Natural killer cell treated with Interleukin-12 subunit alpha and Interleukin-12 subunit beta and Interleukin-15 and Interleukin-18, amount 100 ng/mL, for 72 hours (primary cell): ENCODE measurements around the gene SSU72. TPM values are rescaled to one million over a fixed set of nuclear protein-coding genes. Genes with fewer than 3 reads are reported as not detected.
"Not testable (repeated sequence)": the region's sequence is repeated elsewhere in the genome, so short reads cannot be mapped to it uniquely, and the experiment has no call there.

Experiments
- ATAC-seq, 2 donors: fragments of 150-1000 bp; cut with Tn5 transposase in 1 of 2; sonication (Bioruptor Pico), chemical (Tn5 transposase) in 1 of 2; 2 replicates each; pipeline ENCODE4 v1.10.0; 2021
- DNase-seq: peaks from one replicate; pipeline ENCODE4 v3.0.0; 2022; ENCODE audit warnings: low spot score
- H3K27ac Mint-ChIP-seq, 2 donors: 1 replicate in 1 of 2; 2 replicates in 1 of 2; pipeline ENCODE4 v1.8.0; 2022; ENCODE audit warnings: mixed read lengths in 2 of 2, mild to moderate bottlenecking in 1 of 2, moderate library complexity in 1 of 2
- H3K27me3 Mint-ChIP-seq, 2 donors: 1 replicate in 1 of 2; 2 replicates in 1 of 2; pipeline ENCODE4 v1.8.0; 2022; ENCODE audit warnings: mixed read lengths in 2 of 2
- H3K36me3 Mint-ChIP-seq: one replicate; pipeline ENCODE4 v1.8.0; 2022; ENCODE audit warnings: mixed read lengths
- H3K4me1 Mint-ChIP-seq, 2 donors: 1 replicate in 1 of 2; 2 replicates in 1 of 2; pipeline ENCODE4 v1.8.0; 2022; ENCODE audit warnings: low read depth in 2 of 2, mixed read lengths in 2 of 2, mild to moderate bottlenecking in 1 of 2
- H3K4me3 Mint-ChIP-seq: one replicate; pipeline ENCODE4 v1.8.0; 2022; ENCODE audit warnings: mixed read lengths
- H3K9me3 Mint-ChIP-seq: 2 replicates; pipeline ENCODE4 v1.8.0; 2022; ENCODE audit warnings: mixed read lengths
- total RNA-seq, 2 donors: library from RNA; stranded (reverse); gene quantifications; one replicate each; pipeline ENCODE4 v1.2.3, GENCODE V29; 2022

The SSU72 gene
- total RNA-seq, 2 donors from 2014 or later: 97.6 to 146 TPM

DNA sequence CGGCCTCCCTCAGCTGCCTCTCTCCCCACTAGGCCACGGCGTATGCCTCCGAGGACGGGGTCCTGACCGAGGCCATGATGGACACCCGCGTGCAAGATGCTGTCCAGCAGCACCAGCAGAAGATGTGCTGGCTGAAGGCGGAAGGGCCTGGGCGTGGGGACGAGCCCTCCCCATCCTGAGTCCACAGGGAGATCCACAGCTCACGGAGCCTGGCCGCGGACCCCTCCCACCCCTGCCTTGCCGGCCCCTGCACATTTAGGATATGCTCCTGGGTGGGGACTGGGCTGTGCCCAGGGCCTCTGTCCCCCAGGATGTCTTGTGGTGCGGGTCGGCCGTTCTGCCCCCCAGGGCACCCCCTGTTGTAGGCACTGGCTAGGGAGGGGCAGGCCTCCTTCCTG, 40.8 kb downstream of the SSU72 start:
- not testable (repeated sequence) for DNase-seq, ATAC-seq, H3K4me3 Mint-ChIP-seq, H3K9me3 Mint-ChIP-seq, H3K36me3 Mint-ChIP-seq, H3K27me3 Mint-ChIP-seq, H3K27ac Mint-ChIP-seq, H3K4me1 Mint-ChIP-seq

DNA sequence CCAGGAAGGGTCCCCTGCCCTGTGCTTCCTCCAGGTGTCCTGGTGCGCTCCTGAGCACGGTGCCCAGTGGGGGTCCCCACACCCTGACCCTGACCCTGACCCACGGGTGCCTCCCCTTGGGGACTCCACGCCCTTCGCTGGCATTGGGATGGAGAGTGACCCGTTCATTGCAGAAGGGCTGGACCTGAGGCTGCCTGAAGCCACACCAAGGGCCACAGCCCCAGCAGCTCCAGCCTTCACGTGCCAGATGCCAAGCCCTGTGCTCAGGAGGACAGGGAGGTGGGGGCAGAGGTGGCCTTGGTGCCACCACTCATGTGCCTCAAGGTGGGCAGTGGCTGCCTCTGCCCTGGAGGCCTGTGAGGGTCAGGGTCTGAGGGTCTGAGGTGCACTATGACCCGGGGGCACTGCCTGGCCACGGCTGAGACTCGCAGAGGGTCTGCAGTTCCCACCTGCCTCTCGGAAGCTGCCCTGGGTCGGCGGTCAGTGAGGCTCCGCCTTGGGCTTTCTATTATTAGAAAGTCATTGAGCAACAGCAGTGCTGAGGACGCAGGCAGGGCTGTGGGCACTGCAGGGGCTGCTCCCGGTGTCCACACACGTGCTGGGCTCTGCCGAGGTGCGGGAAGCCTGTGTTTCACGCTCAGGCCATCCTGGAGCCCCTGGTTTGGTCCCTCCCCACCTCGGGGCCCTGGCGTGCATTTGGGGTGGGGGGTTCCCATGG, 41.3 kb downstream of the SSU72 start:
- not testable (repeated sequence) for H3K4me1 Mint-ChIP-seq, DNase-seq, H3K4me3 Mint-ChIP-seq, H3K9me3 Mint-ChIP-seq, H3K36me3 Mint-ChIP-seq, ATAC-seq, H3K27ac Mint-ChIP-seq, H3K27me3 Mint-ChIP-seq

DNA sequence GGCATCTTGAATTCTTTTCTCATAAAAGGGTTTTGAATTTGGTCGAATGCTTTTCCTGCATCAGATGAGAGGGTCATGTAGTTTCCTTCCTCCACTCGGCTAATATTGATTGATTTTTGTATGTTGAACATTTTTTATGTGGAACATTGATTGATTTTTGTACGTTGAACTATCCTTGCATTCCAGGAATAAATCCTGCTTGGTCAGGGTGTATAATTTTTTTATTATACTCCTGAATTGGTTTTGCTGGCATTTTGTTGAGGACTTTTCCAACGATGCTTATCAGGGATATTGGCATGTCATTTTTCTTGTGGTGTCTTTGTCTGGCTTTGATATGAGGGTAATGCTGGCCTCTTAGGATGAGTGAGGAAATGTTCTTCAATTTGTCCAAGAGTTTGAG, 42.7 kb downstream of the SSU72 start:
- no peak for ATAC-seq
- Mint-ChIP-seq H3K9me3 (peaks cover 5% of the 10 kb centered on the region), H3K4me1 (no peaks in the 10 kb centered on the region), H3K27ac (no peak overlapping the region), H3K27me3 (no peaks in the 10 kb centered on the region), H3K4me3 (no peak overlapping the region), H3K36me3 (peaks cover 6% of the 10 kb centered on the region)
- no peak for DNase-seq

DNA sequence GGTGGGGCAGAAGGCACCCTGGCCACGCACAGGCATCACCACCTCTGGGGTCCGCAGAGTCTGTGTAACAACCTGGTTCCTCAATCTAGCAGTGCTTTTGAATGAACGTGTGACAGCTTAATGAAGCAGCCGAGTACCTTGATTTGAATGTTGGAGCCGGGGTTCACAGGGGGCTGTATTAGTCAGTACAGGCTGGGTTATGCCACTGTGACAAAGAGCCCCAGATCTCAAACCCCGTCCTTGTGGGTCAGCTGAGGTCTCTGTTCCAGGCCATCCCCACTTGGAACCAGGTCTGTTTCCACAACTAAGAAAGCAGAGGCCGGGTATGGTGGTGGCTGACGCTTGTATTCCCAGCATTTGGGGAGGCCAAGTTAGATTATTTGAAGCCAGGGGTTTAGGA, 44.7 kb downstream of the SSU72 start:
- no peak for DNase-seq
- ATAC-seq: no peak
- Mint-ChIP-seq H3K27me3 (no peaks in the 10 kb centered on the region), H3K27ac (no peak overlapping the region), H3K4me1 (no peaks in the 10 kb centered on the region), H3K4me3 (no peak overlapping the region), H3K36me3 (peaks cover 6% of the 10 kb centered on the region), H3K9me3 (peaks cover 5% of the 10 kb centered on the region)

DNA sequence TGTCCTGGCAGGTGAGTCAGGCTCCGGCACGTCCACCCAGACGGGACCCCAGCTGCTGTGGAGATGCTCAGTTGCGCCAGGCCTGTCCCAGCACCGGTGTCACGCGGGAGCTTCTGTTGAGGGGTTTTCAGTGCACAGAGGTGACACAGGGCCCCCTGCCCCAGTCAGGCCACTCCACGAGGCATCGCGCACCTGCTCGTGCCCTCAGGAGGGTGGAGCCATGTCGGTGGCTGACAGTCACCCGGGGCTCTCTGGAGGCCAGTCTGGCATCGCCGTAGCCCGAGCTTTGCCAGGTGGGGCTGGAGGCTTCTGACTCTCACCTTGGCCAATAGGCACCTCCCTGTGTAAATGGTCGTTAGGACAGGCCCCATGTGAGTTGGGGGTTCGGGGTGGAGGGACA, 45.3 kb downstream of the SSU72 start:
- no peak for DNase-seq
- ATAC-seq: no peak
- no peak overlapping the region for H3K4me3 Mint-ChIP-seq
- peaks cover 6% of the 10 kb centered on the region for H3K36me3 Mint-ChIP-seq
- H3K27ac Mint-ChIP-seq: no peak overlapping the region
- H3K4me1 Mint-ChIP-seq: no peaks in the 10 kb centered on the region
- peaks cover 5% of the 10 kb centered on the region for H3K9me3 Mint-ChIP-seq
- H3K27me3 Mint-ChIP-seq: no peaks in the 10 kb centered on the region

DNA sequence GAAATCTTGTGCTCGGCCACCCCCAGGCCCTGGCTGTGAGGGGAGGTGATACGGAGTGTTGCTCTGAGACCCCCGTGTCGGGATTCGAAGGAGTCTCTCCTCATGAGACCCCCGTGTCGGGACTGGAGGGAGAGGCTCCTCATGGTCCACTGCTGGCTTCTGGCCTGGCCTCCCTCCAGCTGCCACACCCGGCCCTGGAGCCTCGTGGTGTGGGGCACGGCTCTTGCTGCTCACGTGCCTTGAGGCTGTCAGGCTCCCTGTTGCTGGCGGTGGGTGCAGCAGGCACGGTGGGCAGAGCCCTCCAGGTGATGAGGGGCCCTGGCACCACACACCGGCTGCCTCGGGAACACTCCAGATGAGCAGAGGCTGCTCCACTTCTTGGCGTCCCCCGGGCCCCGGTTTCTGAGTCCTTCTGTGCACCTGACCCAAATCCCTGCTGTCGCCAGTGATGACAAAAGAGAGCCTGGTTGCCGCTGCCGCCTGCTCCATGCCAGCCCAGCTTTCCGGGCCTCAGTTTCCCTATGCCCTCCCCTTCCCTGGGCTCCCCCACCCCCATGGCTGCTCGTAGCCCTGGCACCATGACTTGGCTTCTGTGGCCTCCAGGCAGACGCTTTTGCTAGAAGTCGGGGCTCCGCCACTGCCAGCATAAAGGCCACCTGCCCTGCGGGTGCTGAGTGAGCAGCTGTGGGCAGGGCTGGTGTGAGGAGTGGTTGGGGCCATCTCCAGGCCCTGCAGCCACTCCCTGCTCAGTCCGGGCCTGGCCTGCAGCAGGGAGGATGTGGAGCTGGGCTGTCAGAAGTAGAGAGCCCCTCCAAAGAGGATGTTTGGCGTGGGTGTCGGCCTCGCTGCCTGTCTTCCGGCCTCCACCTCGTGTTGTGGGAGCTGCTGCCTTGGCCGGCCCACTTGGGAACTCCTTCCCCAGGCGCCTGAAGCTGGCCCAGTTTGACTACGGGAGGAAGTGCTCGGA, 46.1 kb downstream of the SSU72 start:
- DNase-seq (no peak), ATAC-seq (no peak)
- no peaks in the 10 kb centered on the region for H3K27me3 Mint-ChIP-seq
- peaks cover 5% of the 10 kb centered on the region for H3K9me3 Mint-ChIP-seq
- no peaks in the 10 kb centered on the region for H3K4me1 Mint-ChIP-seq
- peaks cover 6% of the 10 kb centered on the region for H3K36me3 Mint-ChIP-seq
- H3K4me3 Mint-ChIP-seq: no peak overlapping the region
- no peak overlapping the region for H3K27ac Mint-ChIP-seq

DNA sequence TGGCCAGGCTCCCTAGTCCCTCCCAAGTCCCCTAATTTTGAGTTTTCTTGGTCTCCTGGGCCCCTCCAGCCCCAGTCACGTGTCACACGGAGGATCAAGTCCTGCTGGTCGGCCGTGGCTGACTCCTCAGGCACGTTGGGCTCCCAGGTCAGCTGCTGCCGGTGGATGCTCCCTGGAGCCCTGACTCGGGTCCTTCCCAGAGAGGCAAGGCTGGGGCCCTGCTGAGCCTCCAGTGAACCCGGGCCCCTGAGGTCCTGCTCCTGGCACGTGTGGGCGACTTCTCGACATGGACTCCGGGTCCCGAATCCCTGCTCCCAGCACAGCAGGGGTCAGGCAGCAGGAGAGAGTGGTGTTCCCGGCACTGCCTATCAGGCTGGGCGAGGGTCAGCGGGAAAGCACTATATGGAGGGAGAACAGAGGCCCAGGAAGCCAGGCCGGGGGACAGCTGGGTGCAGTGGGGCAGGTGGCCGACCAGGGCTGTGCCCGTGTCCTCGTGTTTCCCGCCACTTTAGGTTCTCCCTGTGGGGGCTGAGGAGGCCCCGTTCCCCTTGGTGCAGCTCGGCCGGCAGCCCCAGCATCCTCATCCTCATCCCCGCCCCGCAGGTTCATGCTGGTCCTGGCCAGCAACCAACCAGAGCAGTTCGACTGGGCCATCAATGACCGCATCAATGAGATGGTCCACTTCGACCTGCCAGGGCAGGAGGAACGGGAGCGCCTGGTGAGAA, 47.4 kb downstream of the SSU72 start:
- no peak overlapping the region for H3K27ac Mint-ChIP-seq
- no peak overlapping the region for H3K4me3 Mint-ChIP-seq
- DNase-seq: no peak
- peaks cover 5% of the 10 kb centered on the region for H3K9me3 Mint-ChIP-seq
- H3K27me3 Mint-ChIP-seq: no peaks in the 10 kb centered on the region
- ATAC-seq: no peak
- no peaks in the 10 kb centered on the region for H3K4me1 Mint-ChIP-seq
- peaks cover 5% of the 10 kb centered on the region for H3K36me3 Mint-ChIP-seq

DNA sequence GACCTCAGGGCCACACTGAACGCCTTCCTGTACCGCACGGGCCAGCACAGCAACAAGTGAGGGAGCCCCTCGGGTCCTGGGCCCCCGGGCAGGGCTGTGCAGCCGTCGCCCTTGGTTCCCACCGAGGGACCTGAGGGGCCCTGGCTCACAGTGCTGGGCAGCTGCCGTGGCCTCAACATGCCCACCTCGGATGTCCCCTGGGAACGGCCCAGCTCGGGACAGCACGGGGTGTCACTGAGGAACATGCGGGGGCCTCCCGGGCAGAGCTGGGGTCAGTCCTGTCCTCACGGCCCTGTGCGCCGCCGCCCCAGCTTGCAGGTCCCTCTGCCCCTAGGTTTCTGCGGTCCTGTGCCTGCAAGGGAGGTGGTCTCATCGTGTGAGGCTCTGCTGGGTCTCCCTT, 48.2 kb downstream of the SSU72 start:
- not testable (repeated sequence) for H3K27me3 Mint-ChIP-seq, H3K36me3 Mint-ChIP-seq, ATAC-seq, H3K9me3 Mint-ChIP-seq, H3K4me3 Mint-ChIP-seq, DNase-seq, H3K4me1 Mint-ChIP-seq, H3K27ac Mint-ChIP-seq

DNA sequence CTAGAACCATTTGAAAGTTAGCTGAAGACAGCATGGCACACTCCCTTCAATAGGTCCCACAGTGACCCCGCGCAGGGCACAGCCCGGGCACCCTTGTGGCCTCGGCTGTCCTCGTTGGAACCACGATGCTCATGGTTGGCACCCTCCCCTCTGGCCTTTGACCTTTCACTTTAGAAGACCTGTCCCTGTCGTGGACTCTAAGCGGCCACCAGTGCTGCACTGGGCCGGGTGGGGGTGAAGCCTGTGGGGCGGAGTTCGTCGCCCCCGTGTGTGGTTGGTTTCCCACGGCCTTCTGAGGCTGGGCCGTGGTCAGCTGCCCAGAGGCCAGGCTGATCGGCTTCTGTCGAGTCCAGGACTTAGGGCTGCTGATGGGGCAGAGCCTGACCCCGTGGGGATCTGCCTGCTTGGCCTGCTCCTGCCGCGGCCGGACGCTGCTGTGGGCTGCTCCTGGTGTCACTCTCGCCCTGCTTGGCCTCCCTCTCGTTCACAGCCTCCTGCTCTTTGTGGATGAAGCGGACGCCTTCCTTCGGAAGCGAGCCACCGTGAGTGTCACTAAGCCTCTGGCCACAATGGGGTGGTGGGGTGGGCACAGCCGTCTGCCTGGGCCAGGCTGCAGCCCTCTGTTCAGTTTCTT, 49.8 kb downstream of the SSU72 start:
- not testable (repeated sequence) for H3K4me1 Mint-ChIP-seq, ATAC-seq, H3K27ac Mint-ChIP-seq, DNase-seq, H3K4me3 Mint-ChIP-seq, H3K27me3 Mint-ChIP-seq, H3K36me3 Mint-ChIP-seq, H3K9me3 Mint-ChIP-seq

DNA sequence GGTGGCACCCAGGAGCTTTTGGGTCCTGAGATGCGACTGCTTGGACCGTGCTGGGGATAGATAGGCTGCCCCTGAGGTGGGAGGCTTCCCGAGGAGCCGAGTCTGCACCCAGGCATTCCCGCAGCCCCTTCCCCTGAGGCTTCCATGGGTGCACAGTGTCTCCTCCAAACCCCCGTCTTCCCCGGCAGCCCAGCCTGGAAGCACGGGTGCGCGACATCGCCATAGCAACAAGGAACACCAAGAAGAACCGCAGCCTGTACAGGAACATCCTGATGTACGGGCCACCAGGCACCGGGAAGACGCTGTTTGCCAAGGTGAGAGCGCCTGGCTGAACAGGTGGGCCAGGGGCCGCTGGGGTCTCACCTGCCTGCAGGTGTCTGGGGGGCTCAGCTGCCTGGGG, 51.0 kb downstream of the SSU72 start:
- H3K4me1 Mint-ChIP-seq, H3K27ac Mint-ChIP-seq, H3K9me3 Mint-ChIP-seq, ATAC-seq, DNase-seq, H3K27me3 Mint-ChIP-seq, H3K36me3 Mint-ChIP-seq, H3K4me3 Mint-ChIP-seq: not testable (repeated sequence)

DNA sequence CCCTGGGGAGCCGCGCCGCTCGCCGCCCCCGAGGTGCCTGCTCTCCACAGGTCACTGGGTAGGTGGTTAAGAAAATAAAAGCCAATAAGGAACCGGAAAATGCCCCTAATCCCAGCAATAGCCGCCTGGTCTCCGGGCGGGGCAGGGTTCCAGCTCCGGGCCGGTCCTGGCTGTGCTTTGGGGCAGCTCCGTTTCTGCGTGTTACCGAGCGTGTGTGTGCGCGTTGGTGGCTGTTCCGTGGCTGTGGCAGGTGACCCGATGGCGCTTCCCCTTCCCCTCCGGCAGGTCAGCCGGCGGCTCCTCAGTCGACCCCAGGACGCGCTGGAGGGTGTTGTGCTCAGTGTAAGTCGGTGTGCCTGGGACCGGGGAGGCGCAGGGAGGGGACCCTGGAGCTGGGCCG, 51.4 kb downstream of the SSU72 start:
- H3K4me3 Mint-ChIP-seq, H3K27me3 Mint-ChIP-seq, H3K27ac Mint-ChIP-seq, H3K9me3 Mint-ChIP-seq, DNase-seq, H3K36me3 Mint-ChIP-seq, ATAC-seq, H3K4me1 Mint-ChIP-seq: not testable (repeated sequence)

DNA sequence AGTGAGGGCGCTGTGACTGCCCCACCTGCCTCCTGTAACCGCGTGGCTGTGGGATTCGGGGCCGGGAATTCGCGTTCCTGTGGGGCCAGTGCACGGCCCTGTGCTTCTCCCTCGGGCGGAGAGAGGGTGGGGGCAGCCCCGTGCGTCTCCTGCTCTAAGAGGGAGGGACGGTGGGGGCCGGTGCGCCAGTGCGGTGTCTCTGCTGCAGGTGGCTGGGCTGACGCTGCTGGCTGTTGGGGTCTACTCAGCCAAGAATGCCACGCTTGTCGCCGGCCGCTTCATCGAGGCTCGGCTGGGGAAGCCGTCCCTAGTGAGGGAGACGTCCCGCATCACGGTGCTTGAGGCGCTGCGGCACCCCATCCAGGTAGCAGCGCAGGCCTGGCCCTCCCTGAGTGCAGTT, 52.1 kb downstream of the SSU72 start:
- H3K4me3 Mint-ChIP-seq, DNase-seq, H3K27ac Mint-ChIP-seq, H3K36me3 Mint-ChIP-seq, H3K27me3 Mint-ChIP-seq, H3K9me3 Mint-ChIP-seq, ATAC-seq, H3K4me1 Mint-ChIP-seq: not testable (repeated sequence)

DNA sequence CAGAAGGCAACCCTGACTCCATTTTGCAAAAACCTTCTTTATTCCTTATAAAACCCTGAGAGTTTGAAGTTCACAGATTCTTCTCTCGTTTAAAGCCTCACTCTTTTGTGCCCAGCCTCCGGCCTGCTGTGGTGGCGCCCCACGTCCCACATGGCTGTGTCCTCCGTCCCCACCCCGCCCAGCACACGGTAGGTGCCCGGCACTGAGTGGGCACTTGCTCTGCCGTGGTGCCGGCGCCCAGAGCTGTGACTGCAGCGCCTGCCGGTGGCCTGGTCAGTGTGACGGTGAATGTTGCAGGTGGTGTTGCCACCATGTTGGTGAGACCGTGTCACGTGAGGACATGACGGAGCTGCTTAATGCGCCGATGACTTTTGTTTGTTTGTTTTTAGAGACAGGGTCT, 53.3 kb downstream of the SSU72 start:
- H3K36me3 Mint-ChIP-seq: no peaks in the 10 kb centered on the region
- no peak overlapping the region for H3K4me3 Mint-ChIP-seq
- DNase-seq (no peak), ATAC-seq (no peak)
- no peaks in the 10 kb centered on the region for H3K9me3 Mint-ChIP-seq
- H3K4me1 Mint-ChIP-seq: no peaks in the 10 kb centered on the region
- no peak overlapping the region for H3K27ac Mint-ChIP-seq
- H3K27me3 Mint-ChIP-seq: no peaks in the 10 kb centered on the region
